ENCODE data around the gene TPST2.

DNA sequence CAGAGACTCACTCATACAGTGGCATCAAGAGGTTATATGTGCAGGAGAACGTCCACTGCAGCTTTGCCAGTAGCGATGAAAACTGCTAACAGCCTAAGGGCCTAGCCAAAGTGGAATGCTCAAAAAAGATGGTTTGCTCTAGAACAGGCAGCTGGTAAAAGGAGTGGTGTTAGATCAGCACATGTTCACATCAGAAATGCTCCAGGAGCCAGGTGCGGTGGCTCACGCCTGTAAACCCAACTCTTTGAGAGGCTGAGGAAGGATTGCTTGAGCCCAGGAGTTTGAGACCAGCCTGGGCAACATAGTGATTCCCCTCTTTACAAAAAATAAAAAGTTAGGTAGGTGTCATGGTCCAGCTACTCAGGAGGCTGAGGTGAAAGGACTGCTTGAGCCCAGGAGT lies 67.3 kb downstream of the TPST2 start:
- TF ChIP-seq POLR2AphosphoS5 (IDR thresholded peaks at IDR 0.05; ENCODE audit: low read depth, low read length) (no peak), SPI1 (IDR thresholded peaks at IDR 0.05; ENCODE audit: low read depth, low read length) (no peak), TAF1 (IDR thresholded peaks at IDR 0.05; ENCODE audit: low read depth, low read length) (no peak), POLR2A (IDR thresholded peaks at IDR 0.05; ENCODE audit: low read depth, low read length) (no peak), PAX5 (IDR thresholded peaks at IDR 0.05; ENCODE audit: insufficient read depth, low read length, severe bottlenecking) (no peak)
